ENCODE results near the gene PRKAR2A. TPM values are rescaled to one million over a fixed set of nuclear protein-coding genes. Genes with fewer than 3 reads are reported as not detected.

The PRKAR2A gene
- total RNA-seq: 28.5 and 34.7 TPM in 2 replicates

GRCh38 chr3:48847504-48848423 lies at the start of gene PRKAR2A:
Gene PRKAR2A (minus strand): TSS chr3:48847874. CDS start chr3:48847596, 278 bp downstream.

GRCh38 chr3:48716982-48717746 lies 130.5 kb downstream of the PRKAR2A start, which contains the start of gene IP6K2:
Gene IP6K2 (minus strand): TSS chr3:48717221. CDS start chr3:48695291, 21,930 bp downstream.

Other genes with a start within 250 kb of the PRKAR2A start
- gene UQCRC1, start 238.2 kb downstream of the PRKAR2A start, total RNA-seq: 425 and 465 TPM in 2 replicates
- gene TMEM89, start 226.1 kb downstream of the PRKAR2A start, total RNA-seq: not detected in 2 replicates
- gene SLC26A6, start 212.4 kb downstream of the PRKAR2A start, total RNA-seq: 19.3 and 26.2 TPM in 2 replicates
- gene CELSR3, start 185.0 kb downstream of the PRKAR2A start, total RNA-seq: 0.86 and 1.4 TPM in 2 replicates
- gene NCKIPSD, start 162.0 kb downstream of the PRKAR2A start, total RNA-seq: 27.1 and 31.4 TPM in 2 replicates
- gene IP6K2, start 130.7 kb downstream of the PRKAR2A start, total RNA-seq: 50.9 and 57.1 TPM in 2 replicates
- 24.8 and 28.2 TPM in 2 replicates for gene SLC25A20, start 51.0 kb upstream of the PRKAR2A start, total RNA-seq
- 55.4 and 59.5 TPM in 2 replicates for gene ARIH2, start 71.0 kb upstream of the PRKAR2A start, total RNA-seq
- 18.6 and 45.3 TPM in 2 replicates for gene P4HTM, start 142.4 kb upstream of the PRKAR2A start, total RNA-seq
- 65.4 and 78.0 TPM in 2 replicates for gene WDR6, start 159.5 kb upstream of the PRKAR2A start, total RNA-seq
- 73.7 and 76.4 TPM in 2 replicates for gene DALRD3, start 170.7 kb upstream of the PRKAR2A start, total RNA-seq
- 157 and 201 TPM in 2 replicates for gene NDUFAF3, start 174.2 kb upstream of the PRKAR2A start, total RNA-seq
- 293 and 325 TPM in 2 replicates for gene IMPDH2, start 181.5 kb upstream of the PRKAR2A start, total RNA-seq
- gene QRICH1, start 246.2 kb upstream of the PRKAR2A start, total RNA-seq: 59.0 and 107 TPM in 2 replicates